GM21825 (cell line): ENCODE results near the gene VDR.

Experiments
- ATAC-seq: cut with Tn5 transposase; IDR thresholded peaks from one replicate; pipeline ENCODE4 v1.9.1; 2021; ENCODE audit warnings: mild to moderate bottlenecking, moderate library complexity; ENCODE audit not compliant: unreplicated experiment

VDR gene

GRCh38 chr12:47875746-47876439 lies 28.9 kb downstream of the VDR start:
- no peak for ATAC-seq

GRCh38 chr12:47874316-47874715 lies 30.5 kb downstream of the VDR start:
- no peak for ATAC-seq

GRCh38 chr12:47870175-47870781 lies 34.5 kb downstream of the VDR start:
- no peak for ATAC-seq

- peak; percentile 59 for ATAC-seq
Observed at GRCh38 chr12:47868552-47869031, 36.2 kb downstream of the VDR start.

- ATAC-seq = no peak
Observed at GRCh38 chr12:47868041-47868440, 36.8 kb downstream of the VDR start.

GRCh38 chr12:47867495-47867941 lies 37.3 kb downstream of the VDR start:
- no peak for ATAC-seq

GRCh38 chr12:47864646-47865235 lies 40.1 kb downstream of the VDR start:
- ATAC-seq = no peak

GRCh38 chr12:47863985-47864384 lies 40.8 kb downstream of the VDR start:
- ATAC-seq = no peak

GRCh38 chr12:47863467-47863866 lies 41.3 kb downstream of the VDR start:
- no peak for ATAC-seq

GRCh38 chr12:47862881-47863280 lies 41.9 kb downstream of the VDR start:
- ATAC-seq = no peak

- ATAC-seq = no peak
Observed at GRCh38 chr12:47862167-47862750, 42.5 kb downstream of the VDR start.

- no peak for ATAC-seq
Observed at GRCh38 chr12:47860873-47861272, 43.9 kb downstream of the VDR start.

- no peak for ATAC-seq
Observed at GRCh38 chr12:47860279-47860841, 44.4 kb downstream of the VDR start.

GRCh38 chr12:47858511-47859266 lies 46.1 kb downstream of the VDR start:
- no peak for ATAC-seq

- no peak for ATAC-seq
Observed at GRCh38 chr12:47856721-47857575, 47.8 kb downstream of the VDR start.

- ATAC-seq = no peak
Observed at GRCh38 chr12:47856094-47856493, 48.7 kb downstream of the VDR start.

- no peak for ATAC-seq
Observed at GRCh38 chr12:47855502-47855901, 49.3 kb downstream of the VDR start.

- no peak for ATAC-seq
Observed at GRCh38 chr12:47854531-47854930, 50.3 kb downstream of the VDR start.

- ATAC-seq = no peak
Observed at GRCh38 chr12:47852096-47852571, 52.7 kb downstream of the VDR start.
